Right lobe of liver (tissue), 6 donors: Measurements from ENCODE around the gene PAX5. TPM values are rescaled to one million over a fixed set of nuclear protein-coding genes. Genes with fewer than 3 reads are reported as not detected.

Source experiments
- ATAC-seq, 4 donors: fragments of 200-7000 bp; cut with Tn5 transposase; one replicate each; pipeline ENCODE4 v1.9.1; 2020; ENCODE audit warnings: mild to moderate bottlenecking in 4 of 4, moderate library complexity in 4 of 4
- DNase-seq, 3 donors: peaks; one replicate each; pipeline ENCODE4 v3.0.0-alpha.2; 2020
- H3K27ac ChIP-seq, 3 donors: fragments of 200-600 bp; one replicate each; pipeline ENCODE4 v1.8.0; 2022
- H3K27me3 ChIP-seq, 2 donors: fragments of 200-600 bp; one replicate each; pipeline ENCODE4 v1.8.0; 2022
- H3K36me3 ChIP-seq, 4 donors: fragments of 200-600 bp; sonication (generic) in 1 of 4; one replicate each; pipeline versions ENCODE4 v1.5.1 to v1.8.0; 2017 to 2022; ENCODE audit warnings: control low read depth in 1 of 4
- H3K4me1 ChIP-seq, 4 donors: fragments of 200-600 bp; sonication (generic) in 1 of 4; one replicate each; pipeline versions ENCODE4 v1.5.1 to v1.8.0; 2017 to 2022; ENCODE audit warnings: control low read depth in 1 of 4
- H3K4me3 ChIP-seq, 3 donors: fragments of 200-600 bp; one replicate each; pipeline ENCODE4 v1.8.0; 2022
- H3K9me3 ChIP-seq, 4 donors: fragments of 200-600 bp; sonication (generic) in 1 of 4; one replicate each; pipeline versions ENCODE4 v1.5.1 to v1.8.0; 2017 to 2022; ENCODE audit warnings: control low read depth in 1 of 4
- CTCF ChIP-seq, 4 donors: fragments of 200-600 bp in 3 of 4; fragments of 450-650 bp in 1 of 4; IDR thresholded peaks; one replicate each; pipeline versions ENCODE4 v1.5.1 to v1.8.0; 2016 to 2022; ENCODE audit warnings: antibody characterized with exemption in 4 of 4, mild to moderate bottlenecking in 2 of 4
- POLR2A ChIP-seq: fragments of 450-650 bp; IDR thresholded peaks from one replicate; pipeline ENCODE4 v1.6.1; 2017; ENCODE audit warnings: antibody characterized with exemption, mild to moderate bottlenecking
- WGBS: methylation state at CpG from one replicate; pipeline ENCODE4 v1.1.6; 2018; ENCODE audit warnings: low coverage, low lambda C conversion rate; ENCODE audit not compliant: insufficient coverage; ENCODE audit errors: missing lambda C conversion rate; 5-methylcytosine and 5-hydroxymethylcytosine counted together
- intact Hi-C, 2 donors: fragments of 100-400 bp; cut with DNase I; formaldehyde crosslinking; loops; one replicate each; pipeline versions ENCODE4 v1.11.2 to v1.14.1; 2022
- total RNA-seq, 6 experiments: library from RNA; depleted of rRNA in 2 of 6; stranded (reverse); fragments of >200 nt in 2 of 6; fragmentation: NEBNext Ultra II Directional in 3 of 6; extraction: Animal tissue kit (Norgen Biotek cat#: 25700) in 3 of 6; gene quantifications; one replicate each; pipeline versions ENCODE4 v1.1.0 to v1.2.4, GENCODE V29; 2016 to 2023
- donor health status: DM: no; HTN: yes; CAD: no.
- donor health status: DM: no; HTN: no; CAD: no.
- donor health status: DM: no; HTN: no; CAD: no.
- donor health status: DM: no; HTN: yes; CAD: no.
- donor health status: DM: no; HTN: yes; CAD: no.

PAX5 gene
- total RNA-seq, 6 experiments from 2014 or later: 0.12 to 0.18 TPM; not detected in 4

GRCh38 chr9:37028420-37029031 is 5.5 kb downstream of the PAX5 start:
- intact Hi-C loops: no loop called here
- DNase-seq: no peak
- TF ChIP-seq POLR2A (no peak), CTCF (IDR thresholded peaks at IDR 0.05) (no peak)
- WGBS: 20% methylated on average over 7 of the region's 22 CpGs
- Histone ChIP-seq H3K4me3 (no peak overlapping the region), H3K27ac (no peak overlapping the region), H3K27me3 (peaks cover 21 to 65% of the 10 kb centered on the region in 2 donors), H3K4me1 (peaks cover 0 to 35% (median 14%) of the 10 kb centered on the region in 4 donors), H3K36me3 (no peaks in the 10 kb centered on the region), H3K9me3 (no peaks in the 10 kb centered on the region)
- no peak for ATAC-seq

GRCh38 chr9:37027582-37028419 is 6.3 kb downstream of the PAX5 start:
- intact Hi-C loops: no loop called here
- H3K4me3 ChIP-seq: peak overlapping the region in 1 of 3 donors; percentile 24
- TF ChIP-seq POLR2A (no peak), CTCF (IDR thresholded peaks at IDR 0.05) (no peak)
- peaks cover 0 to 35% (median 14%) of the 10 kb centered on the region in 4 donors for H3K4me1 ChIP-seq
- 8% methylated on average over 26 of the region's 58 CpGs for WGBS
- no peaks in the 10 kb centered on the region for H3K9me3 ChIP-seq
- peaks cover 21 to 64% of the 10 kb centered on the region in 2 donors for H3K27me3 ChIP-seq
- H3K27ac ChIP-seq: no peak overlapping the region
- ATAC-seq (peak; percentile 83 to 97 (median 90)), DNase-seq (peak; percentile 75 to 85 (median 83))
- no peaks in the 10 kb centered on the region for H3K36me3 ChIP-seq

- intact Hi-C loops: no loop called here
- peaks cover 22 to 64% of the 10 kb centered on the region in 2 donors for H3K27me3 ChIP-seq
- peaks cover 0 to 35% (median 14%) of the 10 kb centered on the region in 4 donors for H3K4me1 ChIP-seq
- ATAC-seq (no peak), DNase-seq (peak in 1 of 3 donors; percentile 58)
- no peak for TF ChIP-seq CTCF (IDR thresholded peaks at IDR 0.05)
- no peak for TF ChIP-seq POLR2A
- H3K27ac ChIP-seq: no peak overlapping the region
- WGBS: 0% methylated on average over 4 of the region's 56 CpGs
- H3K9me3 ChIP-seq: no peaks in the 10 kb centered on the region
- H3K4me3 ChIP-seq: peak overlapping the region in 1 of 3 donors; percentile 24
- H3K36me3 ChIP-seq: no peaks in the 10 kb centered on the region
Measured at GRCh38 chr9:37026931-37027581, 7.0 kb downstream of the PAX5 start.

- H3K27ac ChIP-seq: no peak overlapping the region
- ATAC-seq: no peak
- WGBS: 1% methylated on average over 12 of the region's 62 CpGs
Measured at GRCh38 chr9:37026113-37026930, 7.7 kb downstream of the PAX5 start.

More at GRCh38 chr9:37026113-37026930, 7.7 kb downstream of the PAX5 start:
- no peak for DNase-seq
- no peaks in the 10 kb centered on the region for H3K36me3 ChIP-seq
- H3K27me3 ChIP-seq: peaks cover 23 to 64% of the 10 kb centered on the region in 2 donors
- TF ChIP-seq CTCF (IDR thresholded peaks at IDR 0.05) (no peak), POLR2A (no peak)
- no peak overlapping the region for H3K4me3 ChIP-seq
- intact Hi-C loops: no loop called here
- no peaks in the 10 kb centered on the region for H3K9me3 ChIP-seq
- H3K4me1 ChIP-seq: peaks cover 0 to 35% (median 14%) of the 10 kb centered on the region in 4 donors
